ENCODE measurements around the gene INTS1. TPM values are rescaled to one million over a fixed set of nuclear protein-coding genes. Genes with fewer than 3 reads are reported as not detected.
A peak's percentile ranks its signal among the peaks of the same experiment; 100 is the strongest.

Gene INTS1
- total RNA-seq, 1 donor from 2014 or later = 81.9 TPM

DNA sequence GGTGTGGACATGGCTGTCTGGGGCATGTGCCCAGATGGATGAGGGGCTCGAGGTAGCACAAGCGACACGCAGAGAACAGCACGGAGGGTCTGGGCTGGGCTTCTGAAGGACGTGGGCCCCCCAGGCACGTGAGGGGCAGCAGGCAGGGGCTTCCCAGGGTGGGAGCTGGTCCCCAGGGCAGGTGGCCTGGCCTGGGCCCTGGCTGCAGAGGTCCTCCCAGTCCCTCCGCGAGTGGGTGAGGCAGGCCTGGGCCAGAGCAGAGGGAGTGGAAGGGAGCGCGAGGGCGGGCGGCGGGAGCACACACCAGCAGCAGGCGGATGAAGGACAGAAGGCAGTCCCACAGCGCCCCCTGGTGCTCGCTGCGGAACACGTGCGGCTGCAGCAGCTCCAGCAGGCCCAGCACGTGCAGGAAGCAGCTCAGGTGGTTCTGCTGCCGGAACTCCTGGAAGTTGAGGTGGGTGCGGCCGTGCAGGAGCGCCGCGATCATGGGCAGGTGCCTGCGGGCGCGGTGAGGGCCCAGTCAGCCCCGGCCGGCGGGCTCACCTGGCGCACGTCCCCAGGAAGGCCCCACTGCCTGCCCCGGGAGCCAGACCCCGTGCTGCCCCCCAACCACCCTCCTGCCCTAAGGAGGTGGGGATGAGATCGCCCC is 30.2 kb downstream of the INTS1 start:
- no peaks in the 10 kb centered on the region for H3K9me3 Mint-ChIP-seq (ENCODE audit: unreplicated experiment)
- H3K4me1 ChIP-seq (ENCODE audit: insufficient read depth, low read length) = no peaks in the 10 kb centered on the region
- H3K79me2 ChIP-seq (ENCODE audit: insufficient read depth, low read length) = no peaks in the 10 kb centered on the region
- H3K27ac Mint-ChIP-seq (ENCODE audit: unreplicated experiment) = no peak overlapping the region
- H3K36me3 ChIP-seq (ENCODE audit: insufficient read depth, low read length) = peaks cover 2% of the 10 kb centered on the region
- no peak for TF ChIP-seq EZH2 (IDR thresholded peaks at IDR 0.05; ENCODE audit: insufficient read depth, low read length)
- TF ChIP-seq, protein P1, sequence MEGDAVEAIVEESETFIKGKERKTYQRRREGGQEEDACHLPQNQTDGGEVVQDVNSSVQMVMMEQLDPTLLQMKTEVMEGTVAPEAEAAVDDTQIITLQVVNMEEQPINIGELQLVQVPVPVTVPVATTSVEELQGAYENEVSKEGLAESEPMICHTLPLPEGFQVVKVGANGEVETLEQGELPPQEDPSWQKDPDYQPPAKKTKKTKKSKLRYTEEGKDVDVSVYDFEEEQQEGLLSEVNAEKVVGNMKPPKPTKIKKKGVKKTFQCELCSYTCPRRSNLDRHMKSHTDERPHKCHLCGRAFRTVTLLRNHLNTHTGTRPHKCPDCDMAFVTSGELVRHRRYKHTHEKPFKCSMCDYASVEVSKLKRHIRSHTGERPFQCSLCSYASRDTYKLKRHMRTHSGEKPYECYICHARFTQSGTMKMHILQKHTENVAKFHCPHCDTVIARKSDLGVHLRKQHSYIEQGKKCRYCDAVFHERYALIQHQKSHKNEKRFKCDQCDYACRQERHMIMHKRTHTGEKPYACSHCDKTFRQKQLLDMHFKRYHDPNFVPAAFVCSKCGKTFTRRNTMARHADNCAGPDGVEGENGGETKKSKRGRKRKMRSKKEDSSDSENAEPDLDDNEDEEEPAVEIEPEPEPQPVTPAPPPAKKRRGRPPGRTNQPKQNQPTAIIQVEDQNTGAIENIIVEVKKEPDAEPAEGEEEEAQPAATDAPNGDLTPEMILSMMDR (IDR thresholded peaks at IDR 0.05; ENCODE audit: insufficient read depth, low read depth, low read length) = peak; percentile 51
- H3K4me3 Mint-ChIP-seq (ENCODE audit: unreplicated experiment) = no peak overlapping the region
- no peak overlapping the region for H3K4me3 ChIP-seq (ENCODE audit: insufficient read depth, low read depth, low read length)
- DNase-seq (ENCODE audit: low read depth) = peak; percentile 52
- H3K27ac ChIP-seq (ENCODE audit: low read depth, low read length) = no peak overlapping the region
- no peaks in the 10 kb centered on the region for H3K27me3 Mint-ChIP-seq (ENCODE audit: low read depth, unreplicated experiment)
- no peak for FAIRE-seq
- H3K27me3 ChIP-seq (ENCODE audit: insufficient read depth, low read length) = no peaks in the 10 kb centered on the region
- no peak overlapping the region for H3K9ac ChIP-seq (ENCODE audit: low read length)
- H3K4me2 ChIP-seq (ENCODE audit: low read length) = no peak overlapping the region
- H3K9me3 ChIP-seq (ENCODE audit: insufficient read depth, low read depth, low read length) = no peaks in the 10 kb centered on the region
- peaks cover 6% of the 10 kb centered on the region for H4K20me1 ChIP-seq (ENCODE audit: insufficient read depth, low read length)
- H2AFZ ChIP-seq (ENCODE audit: low read depth, low read length) = no peak overlapping the region
- H3K4me1 Mint-ChIP-seq (ENCODE audit: low read depth, unreplicated experiment) = no peaks in the 10 kb centered on the region
- no peaks in the 10 kb centered on the region for H3K36me3 Mint-ChIP-seq (ENCODE audit: low read depth, unreplicated experiment)

DNA sequence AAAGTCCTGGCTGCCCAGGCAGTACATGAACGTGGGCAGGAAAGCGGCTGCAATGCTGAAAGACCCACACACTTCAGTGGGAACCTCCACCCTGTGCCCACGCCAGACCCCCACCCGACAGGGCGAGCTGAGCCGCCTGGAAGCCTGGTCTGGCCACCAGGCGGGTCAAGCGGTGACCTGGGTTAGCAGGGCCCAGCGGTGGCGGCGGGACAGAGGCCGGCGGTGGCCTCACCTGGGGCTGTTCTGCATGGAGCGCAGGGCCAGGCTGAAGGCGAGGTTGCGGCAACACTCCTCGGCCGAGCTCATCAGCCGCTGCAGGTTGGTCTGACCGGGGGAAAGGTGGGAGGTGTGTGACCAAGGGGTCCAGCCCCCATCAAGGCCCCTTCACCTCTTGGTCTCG is 33.3 kb downstream of the INTS1 start:
- FAIRE-seq = no peak
- no peak overlapping the region for H3K9ac ChIP-seq (ENCODE audit: low read length)
- H3K4me1 Mint-ChIP-seq (ENCODE audit: low read depth, unreplicated experiment) = no peaks in the 10 kb centered on the region
- H4K20me1 ChIP-seq (ENCODE audit: insufficient read depth, low read length) = peaks cover 6% of the 10 kb centered on the region
- H3K9me3 Mint-ChIP-seq (ENCODE audit: unreplicated experiment) = no peaks in the 10 kb centered on the region
- no peak overlapping the region for H3K4me2 ChIP-seq (ENCODE audit: low read length)
- no peak overlapping the region for H3K27ac Mint-ChIP-seq (ENCODE audit: unreplicated experiment)
- H2AFZ ChIP-seq (ENCODE audit: low read depth, low read length) = no peak overlapping the region
- H3K9me3 ChIP-seq (ENCODE audit: insufficient read depth, low read depth, low read length) = no peaks in the 10 kb centered on the region
- H3K4me3 ChIP-seq (ENCODE audit: insufficient read depth, low read depth, low read length) = no peak overlapping the region
- TF ChIP-seq, protein P1 (IDR thresholded peaks at IDR 0.05; ENCODE audit: insufficient read depth, low read depth, low read length) = no peak
- peaks cover 7% of the 10 kb centered on the region for H3K4me1 ChIP-seq (ENCODE audit: insufficient read depth, low read length)
- H3K36me3 Mint-ChIP-seq (ENCODE audit: low read depth, unreplicated experiment) = no peaks in the 10 kb centered on the region
- no peak overlapping the region for H3K4me3 Mint-ChIP-seq (ENCODE audit: unreplicated experiment)
- no peak for DNase-seq (ENCODE audit: low read depth)
- peaks cover 2% of the 10 kb centered on the region for H3K36me3 ChIP-seq (ENCODE audit: insufficient read depth, low read length)
- no peaks in the 10 kb centered on the region for H3K27me3 ChIP-seq (ENCODE audit: insufficient read depth, low read length)
- H3K27me3 Mint-ChIP-seq (ENCODE audit: low read depth, unreplicated experiment) = no peaks in the 10 kb centered on the region
- H3K79me2 ChIP-seq (ENCODE audit: insufficient read depth, low read length) = no peaks in the 10 kb centered on the region
- H3K27ac ChIP-seq (ENCODE audit: low read depth, low read length) = no peak overlapping the region

DNA sequence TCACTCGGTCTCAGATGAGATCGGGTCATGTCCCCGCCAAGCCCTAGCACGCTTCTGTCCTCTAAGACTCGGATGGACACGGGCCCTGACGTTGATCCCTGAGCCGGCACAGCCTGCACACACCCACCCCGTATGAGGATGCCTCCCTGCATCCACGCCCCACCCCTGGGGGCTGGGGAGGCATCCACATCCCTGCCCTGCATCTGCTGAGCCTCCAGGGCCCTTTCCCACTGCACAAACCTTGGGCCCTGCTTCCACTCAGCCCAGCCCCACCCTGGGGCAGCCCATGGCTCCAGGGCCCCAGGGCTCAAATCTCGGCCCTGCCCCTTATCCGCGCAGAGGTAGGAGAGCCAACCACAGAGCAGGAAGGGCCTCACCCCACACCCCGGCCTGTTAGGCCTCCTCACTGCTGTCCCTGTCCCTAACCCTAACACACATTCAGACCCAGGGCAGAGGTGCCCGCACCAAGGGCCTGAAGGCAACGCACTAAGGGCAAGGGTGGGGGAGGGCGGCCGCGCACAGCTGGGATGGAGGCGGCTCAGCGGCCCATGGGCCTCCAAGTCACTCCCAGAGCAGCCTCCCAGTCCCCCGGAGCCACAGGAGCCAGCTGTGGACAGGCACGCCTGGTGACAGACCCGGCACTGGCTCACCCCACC is 35.4 kb downstream of the INTS1 start:
- Histone ChIP-seq H3K4me1 (ENCODE audit: insufficient read depth, low read length) (peaks cover 7% of the 10 kb centered on the region), H3K79me2 (ENCODE audit: insufficient read depth, low read length) (no peaks in the 10 kb centered on the region), H3K4me2 (ENCODE audit: low read length) (no peak overlapping the region), H3K36me3 (ENCODE audit: insufficient read depth, low read length) (peaks cover 2% of the 10 kb centered on the region), H3K9ac (ENCODE audit: low read length) (no peak overlapping the region), H3K27ac (ENCODE audit: low read depth, low read length) (no peak overlapping the region), H3K27me3 (ENCODE audit: insufficient read depth, low read length) (no peaks in the 10 kb centered on the region), H3K4me3 (ENCODE audit: insufficient read depth, low read depth, low read length) (no peak overlapping the region), H4K20me1 (ENCODE audit: insufficient read depth, low read length) (peaks cover 5% of the 10 kb centered on the region), H2AFZ (ENCODE audit: low read depth, low read length) (no peak overlapping the region), H3K9me3 (ENCODE audit: insufficient read depth, low read depth, low read length) (no peaks in the 10 kb centered on the region)
- Mint-ChIP-seq H3K27ac (ENCODE audit: unreplicated experiment) (no peak overlapping the region), H3K27me3 (ENCODE audit: low read depth, unreplicated experiment) (no peaks in the 10 kb centered on the region), H3K9me3 (ENCODE audit: unreplicated experiment) (no peaks in the 10 kb centered on the region), H3K36me3 (ENCODE audit: low read depth, unreplicated experiment) (no peaks in the 10 kb centered on the region), H3K4me1 (ENCODE audit: low read depth, unreplicated experiment) (no peaks in the 10 kb centered on the region), H3K4me3 (ENCODE audit: unreplicated experiment) (no peak overlapping the region)
- TF ChIP-seq, protein P1 (IDR thresholded peaks at IDR 0.05; ENCODE audit: insufficient read depth, low read depth, low read length) = no peak
- TF ChIP-seq EZH2 (IDR thresholded peaks at IDR 0.05; ENCODE audit: insufficient read depth, low read length) = no peak
- no peak for DNase-seq (ENCODE audit: low read depth)
- no peak for FAIRE-seq
